Measurements from ENCODE around the gene UBE2V1. TPM values are rescaled to one million over a fixed set of nuclear protein-coding genes. Genes with fewer than 3 reads are reported as not detected.

UBE2V1 gene
- total RNA-seq, 3 donors from 2014 or later = 63.8 to 81.6 (median 79.9) TPM

- H3K27me3 ChIP-seq = no peaks in the 10 kb centered on the region
- H3K9me3 ChIP-seq = no peaks in the 10 kb centered on the region
- DNase-seq (ENCODE audit: low spot score in 2 of 2) = no peak
- H3K4me3 ChIP-seq = no peak overlapping the region
- intact Hi-C loops (cut with DNase I; ENCODE audit: low total_unique reads) = no loop called here
- no peak overlapping the region for H3K27ac ChIP-seq
- peaks cover 0 to 3% of the 10 kb centered on the region in 2 donors for H3K4me1 ChIP-seq
- TF ChIP-seq, protein P1, sequence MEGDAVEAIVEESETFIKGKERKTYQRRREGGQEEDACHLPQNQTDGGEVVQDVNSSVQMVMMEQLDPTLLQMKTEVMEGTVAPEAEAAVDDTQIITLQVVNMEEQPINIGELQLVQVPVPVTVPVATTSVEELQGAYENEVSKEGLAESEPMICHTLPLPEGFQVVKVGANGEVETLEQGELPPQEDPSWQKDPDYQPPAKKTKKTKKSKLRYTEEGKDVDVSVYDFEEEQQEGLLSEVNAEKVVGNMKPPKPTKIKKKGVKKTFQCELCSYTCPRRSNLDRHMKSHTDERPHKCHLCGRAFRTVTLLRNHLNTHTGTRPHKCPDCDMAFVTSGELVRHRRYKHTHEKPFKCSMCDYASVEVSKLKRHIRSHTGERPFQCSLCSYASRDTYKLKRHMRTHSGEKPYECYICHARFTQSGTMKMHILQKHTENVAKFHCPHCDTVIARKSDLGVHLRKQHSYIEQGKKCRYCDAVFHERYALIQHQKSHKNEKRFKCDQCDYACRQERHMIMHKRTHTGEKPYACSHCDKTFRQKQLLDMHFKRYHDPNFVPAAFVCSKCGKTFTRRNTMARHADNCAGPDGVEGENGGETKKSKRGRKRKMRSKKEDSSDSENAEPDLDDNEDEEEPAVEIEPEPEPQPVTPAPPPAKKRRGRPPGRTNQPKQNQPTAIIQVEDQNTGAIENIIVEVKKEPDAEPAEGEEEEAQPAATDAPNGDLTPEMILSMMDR (IDR thresholded peaks at IDR 0.05) = no peak
- TF ChIP-seq POLR2A (IDR thresholded peaks at IDR 0.05) (no peak), POLR2AphosphoS5 (IDR thresholded peaks at IDR 0.05) (no peak)
- H3K36me3 ChIP-seq = no peaks in the 10 kb centered on the region
These were observed 20.5 kb downstream of the UBE2V1 start for GRCh38 chr20:50092436-50092835.

DNA sequence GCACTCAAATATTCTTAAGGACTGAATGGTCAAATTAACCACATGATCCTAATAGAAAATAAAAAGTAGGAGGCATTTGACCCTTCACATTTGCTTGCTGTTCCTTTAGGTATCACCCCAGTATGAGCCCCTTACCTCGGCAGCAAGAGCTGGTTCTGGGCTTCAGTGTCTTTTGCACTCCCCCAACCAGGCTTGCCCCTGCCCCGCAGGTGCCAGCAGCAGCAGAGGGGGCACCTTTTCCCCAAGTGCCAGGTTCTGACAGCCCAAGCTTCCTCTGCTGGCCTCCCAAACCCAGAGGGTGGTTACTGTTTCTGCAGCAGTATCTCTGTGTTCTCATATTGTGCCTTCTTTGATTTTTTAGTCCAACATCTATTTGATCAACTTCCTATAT is 23.2 kb downstream of the UBE2V1 start:
- Histone ChIP-seq H3K27me3 (no peaks in the 10 kb centered on the region), H3K4me1 (peaks cover 11% of the 10 kb centered on the region in 2 donors), H3K4me3 (no peak overlapping the region), H3K36me3 (no peaks in the 10 kb centered on the region), H3K27ac (no peak overlapping the region), H3K9me3 (no peaks in the 10 kb centered on the region)
- TF ChIP-seq POLR2A (IDR thresholded peaks at IDR 0.05) = no peak
- TF ChIP-seq, protein P1 (IDR thresholded peaks at IDR 0.05) = no peak
- no peak for TF ChIP-seq POLR2AphosphoS5 (IDR thresholded peaks at IDR 0.05)
- DNase-seq (ENCODE audit: low spot score in 2 of 2) = no peak
- intact Hi-C loops (cut with DNase I; ENCODE audit: low total_unique reads) = no loop called here

DNA sequence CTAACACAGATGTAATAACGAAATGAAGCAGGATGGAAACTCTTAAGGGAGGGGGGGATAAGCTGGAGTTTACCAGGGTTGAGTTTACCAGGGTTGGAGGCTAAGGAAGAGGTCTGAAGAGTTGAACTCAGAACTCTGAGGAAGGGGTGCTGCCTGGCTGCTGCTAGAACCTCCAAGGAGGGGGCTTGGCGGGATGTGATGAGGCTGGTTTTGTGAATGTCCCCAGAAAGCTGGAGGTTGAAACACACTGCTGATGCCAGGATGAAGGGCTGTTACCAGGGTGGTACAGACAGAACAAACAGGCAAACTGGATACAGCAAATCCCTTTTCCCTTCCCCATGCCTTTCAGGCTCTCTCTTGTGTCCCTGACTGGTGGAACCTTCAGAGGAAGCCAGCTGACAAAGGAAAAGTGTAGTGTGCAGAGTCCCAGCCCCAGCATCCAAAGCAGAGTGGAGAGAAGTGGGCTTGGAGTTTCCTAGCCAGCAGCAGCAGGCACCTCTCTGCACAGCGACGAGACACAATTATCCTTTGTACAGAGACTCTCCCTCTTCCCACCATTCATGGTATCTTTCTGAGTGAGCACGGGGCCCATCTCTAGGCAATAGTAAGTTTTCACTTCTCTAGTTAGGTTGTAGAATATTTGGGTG is 23.7 kb downstream of the UBE2V1 start:
- H3K27ac ChIP-seq = no peak overlapping the region
- intact Hi-C loops (cut with DNase I; ENCODE audit: low total_unique reads) = no loop called here
- TF ChIP-seq POLR2AphosphoS5 (IDR thresholded peaks at IDR 0.05) (no peak), POLR2A (IDR thresholded peaks at IDR 0.05) (no peak)
- TF ChIP-seq, protein P1 (IDR thresholded peaks at IDR 0.05) = no peak

DNA sequence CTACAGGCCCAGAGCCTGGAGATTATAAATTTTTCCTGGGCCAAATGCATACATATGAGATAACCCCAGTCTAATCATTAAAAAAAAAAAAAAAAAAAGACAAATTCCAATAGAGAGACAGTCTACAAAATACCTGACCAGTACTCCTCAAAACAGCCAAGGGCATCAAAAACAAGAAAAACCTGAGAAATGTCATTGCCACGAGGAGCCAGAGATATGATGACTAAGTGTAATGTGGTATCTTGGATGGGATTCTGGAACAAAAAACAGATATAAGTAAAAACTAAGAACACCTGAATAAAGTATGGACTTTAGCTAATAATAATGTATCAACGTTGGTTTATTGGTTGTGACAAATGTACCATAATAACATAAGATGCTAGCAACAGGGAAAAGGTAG is 24.9 kb downstream of the UBE2V1 start:
- intact Hi-C loops (cut with DNase I; ENCODE audit: low total_unique reads) = no loop called here
- no peak for DNase-seq (ENCODE audit: low spot score in 2 of 2)
- no peak overlapping the region for H3K4me3 ChIP-seq
- peaks cover 11% of the 10 kb centered on the region in 2 donors for H3K4me1 ChIP-seq
- no peak overlapping the region for H3K27ac ChIP-seq
- TF ChIP-seq POLR2A (IDR thresholded peaks at IDR 0.05) = no peak
- TF ChIP-seq, protein P1 (IDR thresholded peaks at IDR 0.05) = no peak
- TF ChIP-seq POLR2AphosphoS5 (IDR thresholded peaks at IDR 0.05) = no peak
- H3K27me3 ChIP-seq = no peaks in the 10 kb centered on the region
- H3K9me3 ChIP-seq = no peaks in the 10 kb centered on the region
- H3K36me3 ChIP-seq = no peaks in the 10 kb centered on the region

More for the DNA sequence above, 23.7 kb downstream of the UBE2V1 start:
- no peak for DNase-seq (ENCODE audit: low spot score in 2 of 2)
- H3K9me3 ChIP-seq = no peaks in the 10 kb centered on the region
- no peak overlapping the region for H3K4me3 ChIP-seq
- no peaks in the 10 kb centered on the region for H3K36me3 ChIP-seq
- no peaks in the 10 kb centered on the region for H3K27me3 ChIP-seq
- H3K4me1 ChIP-seq = peaks cover 11% of the 10 kb centered on the region in 2 donors

- H3K4me3 ChIP-seq = peak overlapping the region; percentile 17 to 50 (median 19)
- H3K36me3 ChIP-seq = no peaks in the 10 kb centered on the region
- no peaks in the 10 kb centered on the region for H3K9me3 ChIP-seq
- peak overlapping the region; percentile 59 to 74 for H3K27ac ChIP-seq
- peaks cover 11% of the 10 kb centered on the region in 2 donors for H3K4me1 ChIP-seq
- TF ChIP-seq, protein P1 (IDR thresholded peaks at IDR 0.05) = peak; percentile 57 to 72 (median 71)
- no peak for TF ChIP-seq POLR2A (IDR thresholded peaks at IDR 0.05)
- H3K27me3 ChIP-seq = no peaks in the 10 kb centered on the region
- no peak for DNase-seq (ENCODE audit: low spot score in 2 of 2)
- intact Hi-C loops (cut with DNase I; ENCODE audit: low total_unique reads) = no loop called here
These were observed 27.2 kb downstream of the UBE2V1 start for GRCh38 chr20:50085481-50086365.
